H1 (cell line): ENCODE measurements around the gene THAP2. TPM values are rescaled to one million over a fixed set of nuclear protein-coding genes. Genes with fewer than 3 reads are reported as not detected.

Source experiments
- CTCF ChIA-PET: fragments of 300-600 bp; sonication (Branson Sonifier 250); formaldehyde crosslinking; loops from one replicate; lab custom pipeline; 2021; ENCODE audit not compliant: partially characterized antibody; lab: Charles Lee
- POLR2A ChIA-PET: fragments of 300-600 bp; sonication (Branson Sonifier 250); formaldehyde crosslinking; loops from one replicate; lab custom pipeline; 2021; ENCODE audit warnings: inconsistent platforms; ENCODE audit not compliant: partially characterized antibody; lab: Charles Lee
- DNase-seq, 2 experiments: peaks; one replicate each; pipeline versions ENCODE4 v3.0.0 to v3.0.0-alpha.2; 2010 to 2022; ENCODE audit warnings: low spot score in 2 of 2, low read depth in 1 of 2, mixed read lengths in 1 of 2
- FAIRE-seq: peaks from 2 replicates; lab custom pipeline; 2011; peaks lifted over from hg19 to GRCh38; lab: Jason Lieb, UNC
- H2AFZ ChIP-seq: 2 replicates; pipeline ENCODE4 v1.8.1; 2012; ENCODE audit warnings: low read length, inconsistent platforms
- H2AK5ac ChIP-seq: 2 replicates; pipeline ENCODE4 v1.6.1; 2013; ENCODE audit warnings: low read depth, low read length
- H2BK120ac ChIP-seq: replicated peaks from 2 replicates; pipeline ENCODE3; 2013; ENCODE audit warnings: low read depth, low read length, inconsistent platforms
- H2BK12ac ChIP-seq: 2 replicates; pipeline ENCODE4 v1.6.1; 2013; ENCODE audit warnings: low read depth, low read length
- H2BK15ac ChIP-seq: 2 replicates; pipeline ENCODE4 v1.6.1; 2013; ENCODE audit warnings: low read length
- H2BK20ac ChIP-seq: 2 replicates; pipeline ENCODE4 v1.6.1; 2013; ENCODE audit warnings: low read length
- H2BK5ac ChIP-seq: 2 replicates; pipeline ENCODE4 v1.6.1; 2013; ENCODE audit warnings: low read depth, low read length
- H3K14ac ChIP-seq: 2 replicates; pipeline ENCODE4 v1.6.1; 2013; ENCODE audit warnings: inconsistent platforms; ENCODE audit not compliant: insufficient read length
- H3K18ac ChIP-seq: 2 replicates; pipeline ENCODE4 v1.6.1; 2013; ENCODE audit warnings: low read length; ENCODE audit errors: extremely low read depth
- H3K23ac ChIP-seq: 2 replicates; pipeline ENCODE4 v1.6.1; 2013; ENCODE audit warnings: inconsistent platforms; ENCODE audit not compliant: insufficient read length
- H3K23me2 ChIP-seq: 2 replicates; pipeline ENCODE4 v1.6.1; 2013; ENCODE audit warnings: low read depth, low read length
- H3K27ac ChIP-seq: 2 replicates; pipeline ENCODE4 v1.6.1; 2011; ENCODE audit warnings: low read depth, low read length, inconsistent platforms
- H3K27me3 ChIP-seq, 4 experiments: replicated peaks in 1 of 4; 1 replicate in 1 of 4; 2 replicates in 3 of 4; pipeline versions ENCODE4 v1.6.1 to v1.8.1; 2011 to 2013; ENCODE audit warnings: low read length in 3 of 4, mild to moderate bottlenecking in 3 of 4, inconsistent platforms in 2 of 4, mixed read lengths in 2 of 4, moderate library complexity in 1 of 4; ENCODE audit not compliant: control insufficient read depth in 3 of 4, insufficient read depth in 3 of 4; ENCODE audit errors: extremely low read depth in 1 of 4
- H3K36me3 ChIP-seq, 4 experiments: 2 replicates each; pipeline versions ENCODE4 v1.6.1 to v1.8.1; 2011 to 2013; ENCODE audit warnings: mild to moderate bottlenecking in 4 of 4, low read length in 3 of 4, moderate library complexity in 2 of 4, control low read depth in 1 of 4, inconsistent platforms in 1 of 4; ENCODE audit not compliant: insufficient read depth in 4 of 4, control insufficient read depth in 2 of 4
- H3K4ac ChIP-seq: replicated peaks from 2 replicates; pipeline ENCODE3; 2013; ENCODE audit warnings: low read length, low read depth, mixed read lengths, inconsistent platforms; ENCODE audit not compliant: insufficient read length
- H3K4me1 ChIP-seq, 4 experiments: replicated peaks in 1 of 4; 1 replicate in 1 of 4; 2 replicates in 3 of 4; pipeline versions ENCODE4 v1.6.1 to v1.8.1; 2011 to 2013; ENCODE audit warnings: low read length in 3 of 4, inconsistent platforms in 2 of 4, mixed read lengths in 1 of 4; ENCODE audit not compliant: insufficient read depth in 4 of 4, control insufficient read depth in 3 of 4
- H3K4me2 ChIP-seq, 2 experiments: 2 replicates each; pipeline versions ENCODE4 v1.6.1 to v1.8.1; 2011 to 2013; ENCODE audit warnings: low read depth in 2 of 2, low read length in 2 of 2, control low read depth in 1 of 2, inconsistent platforms in 1 of 2, mild to moderate bottlenecking in 1 of 2; ENCODE audit not compliant: insufficient read depth in 1 of 2
- H3K4me3 ChIP-seq, 4 experiments: fragments of 200-600, 300-600 bp in 1 of 4; sonication (generic), shearing (Covaris generic), sonication (Bioruptor Twin) in 1 of 4; 2 replicates each; pipeline versions ENCODE4 v1.5.1 to v1.8.1; 2011 to 2016; ENCODE audit warnings: low read length in 4 of 4, low read depth in 3 of 4, control low read depth in 2 of 4, inconsistent platforms in 2 of 4, mild to moderate bottlenecking in 2 of 4, mixed read lengths in 1 of 4, moderate library complexity in 1 of 4; ENCODE audit not compliant: insufficient read depth in 2 of 4; ENCODE audit errors: extremely low read depth in 1 of 4
- H3K56ac ChIP-seq: replicated peaks from 2 replicates; pipeline ENCODE3; 2013; ENCODE audit warnings: low read depth, mild to moderate bottlenecking, mixed read lengths, low read length, inconsistent platforms; ENCODE audit not compliant: insufficient read length
- H3K79me1 ChIP-seq: 2 replicates; pipeline ENCODE4 v1.6.1; 2013; ENCODE audit warnings: low read depth, low read length, control low read depth
- H3K79me2 ChIP-seq, 2 experiments: 2 replicates each; pipeline versions ENCODE4 v1.6.1 to v1.8.1; 2012 to 2013; ENCODE audit warnings: low read length in 2 of 2, mild to moderate bottlenecking in 2 of 2, inconsistent platforms in 1 of 2; ENCODE audit not compliant: insufficient read depth in 2 of 2, control insufficient read depth in 1 of 2
- H3K9ac ChIP-seq, 4 experiments: replicated peaks in 1 of 4; 1 replicate in 1 of 4; 2 replicates in 3 of 4; pipeline versions ENCODE4 v1.6.1 to v1.8.1; 2011 to 2013; ENCODE audit warnings: low read depth in 3 of 4, low read length in 3 of 4, control low read depth in 2 of 4, mild to moderate bottlenecking in 2 of 4, moderate library complexity in 2 of 4, inconsistent platforms in 1 of 4; ENCODE audit errors: extremely low read depth in 1 of 4
- H3K9me3 ChIP-seq, 2 experiments: 2 replicates each; pipeline versions ENCODE4 v1.6.1 to v1.8.1; 2012 to 2013; ENCODE audit warnings: mild to moderate bottlenecking in 2 of 2, moderate library complexity in 2 of 2, control low read depth in 1 of 2, inconsistent platforms in 1 of 2, low read depth in 1 of 2, low read length in 1 of 2, mixed read lengths in 1 of 2; ENCODE audit not compliant: insufficient read depth in 2 of 2
- H4K20me1 ChIP-seq, 2 experiments: replicated peaks in 1 of 2; 2 replicates each; pipeline versions ENCODE3 to v1.8.1; 2011 to 2013; ENCODE audit warnings: inconsistent platforms in 2 of 2, low read length in 2 of 2, mild to moderate bottlenecking in 1 of 2; ENCODE audit not compliant: insufficient read depth in 2 of 2, control insufficient read depth in 1 of 2
- H4K5ac ChIP-seq: 2 replicates; pipeline ENCODE4 v1.6.1; 2013; ENCODE audit warnings: low read length, low read depth, mixed read lengths, inconsistent platforms; ENCODE audit not compliant: insufficient read length
- H4K8ac ChIP-seq: 2 replicates; pipeline ENCODE4 v1.8.0; 2013; ENCODE audit warnings: mild to moderate bottlenecking, moderate library complexity, low read length, inconsistent platforms; ENCODE audit not compliant: insufficient read depth; ENCODE audit errors: extremely low read depth
- H4K91ac ChIP-seq: replicated peaks from 2 replicates; pipeline ENCODE3; 2013; ENCODE audit warnings: low read length, mixed read lengths, inconsistent platforms; ENCODE audit not compliant: insufficient read length
- ASH2L ChIP-seq: fragments of 200-600, 300-600 bp; sonication (generic); IDR thresholded peaks from one replicate; pipeline ENCODE4 v1.7.1; 2017; ENCODE audit warnings: low read length
- CHD2 ChIP-seq: IDR thresholded peaks from 2 replicates; pipeline ENCODE4 v1.6.1; 2012; ENCODE audit warnings: low read length, improper control_type of control experiment
- JUND ChIP-seq: IDR thresholded peaks from 2 replicates; pipeline ENCODE4 v1.6.1; 2011; ENCODE audit warnings: mild to moderate bottlenecking, improper control_type of control experiment, low read length
- KDM1A ChIP-seq: fragments of 200-600, 300-600 bp; sonication (generic); IDR thresholded peaks from 2 replicates; pipeline ENCODE4 v1.7.1; 2016; ENCODE audit warnings: mild to moderate bottlenecking, low read length, borderline replicate concordance
- RAD21 ChIP-seq, 2 experiments: IDR thresholded peaks in 1 of 2; conservative IDR thresholded peaks in 1 of 2; 2 replicates each; pipeline ENCODE4 v1.6.1; 2011; ENCODE audit warnings: low read depth in 2 of 2, low read length in 2 of 2, improper control_type of control experiment in 1 of 2, inconsistent platforms in 1 of 2, mild to moderate bottlenecking in 1 of 2, moderate library complexity in 1 of 2
- RNF2 ChIP-seq: fragments of 200-900, 300-1000 bp; sonication (generic); IDR thresholded peaks from 2 replicates; pipeline ENCODE4 v1.7.1; 2016; ENCODE audit warnings: borderline replicate concordance, low read depth, mild to moderate bottlenecking, antibody characterized with exemption, low read length; ENCODE audit not compliant: poor library complexity, severe bottlenecking; ENCODE audit errors: missing control alignments
- RXRA ChIP-seq: IDR thresholded peaks from 2 replicates; pipeline ENCODE4 v1.6.1; 2011; ENCODE audit warnings: low read depth, mild to moderate bottlenecking, low read length, moderate library complexity; ENCODE audit not compliant: insufficient read depth
- SIN3A ChIP-seq, 2 experiments: IDR thresholded peaks in 1 of 2; conservative IDR thresholded peaks in 1 of 2; 2 replicates each; pipeline ENCODE4 v1.6.1; 2011 to 2012; ENCODE audit warnings: low read length in 2 of 2, improper control_type of control experiment in 1 of 2, low read depth in 1 of 2, mild to moderate bottlenecking in 1 of 2
- SIRT6 ChIP-seq: IDR thresholded peaks from one replicate; pipeline ENCODE4 v1.7.1; 2012; ENCODE audit warnings: low read length, inconsistent platforms
- TBP ChIP-seq: IDR thresholded peaks from 2 replicates; pipeline ENCODE4 v1.6.1; 2011; ENCODE audit warnings: low read depth, low read length, improper control_type of control experiment
- TCF12 ChIP-seq: IDR thresholded peaks from 2 replicates; pipeline ENCODE4 v1.6.1; 2011; ENCODE audit warnings: low read depth, mild to moderate bottlenecking, low read length
- WGBS, 2 experiments: shearing (Covaris generic) in 1 of 2; methylation state at CpG; one replicate each; pipeline versions ENCODE4 v1.1.6 to v1.1.7; 2013 to 2015; ENCODE audit warnings: low lambda C conversion rate in 2 of 2, mixed read lengths in 2 of 2, inconsistent platforms in 1 of 2, low coverage in 1 of 2, missing lambda C conversion rate in 1 of 2; ENCODE audit not compliant: insufficient replicate concordance in 2 of 2, insufficient coverage in 1 of 2, insufficient read length in 1 of 2; ENCODE audit errors: extremely low coverage in 1 of 2, missing lambda C conversion rate in 1 of 2; 5-methylcytosine and 5-hydroxymethylcytosine counted together
- polyA plus RNA-seq, 7 experiments: library from polyadenylated mRNA; depleted of rRNA in 3 of 7; stranded (reverse) in 5 of 7; unstranded in 2 of 7; fragments of >200 nt in 5 of 7; fragments of 200-250 nt in 2 of 7; gene quantifications; 1 replicate in 5 of 7; 2 replicates in 1 of 7; 4 replicates in 1 of 7; pipeline versions ENCODE4 v1.2.1 to v1.2.3, GENCODE V29; 2011 to 2013; ENCODE audit warnings: missing spikeins in 2 of 7, mixed read lengths in 2 of 7
- total RNA-seq: library from RNA; stranded (reverse); fragmentation: NEBNext Ultra II Directional; extraction: Animal tissue kit (Norgen Biotek cat#: 25700); gene quantifications from 2 replicates; pipeline ENCODE4 v1.2.1, GENCODE V29; 2021
- TF ChIP-seq, protein P1 (sequence below): IDR thresholded peaks from 2 replicates; pipeline ENCODE4 v1.6.1; 2012; ENCODE audit warnings: inconsistent platforms
- TF ChIP-seq, protein P2 (sequence below): IDR thresholded peaks from 2 replicates; pipeline ENCODE4 v1.6.1; 2012; ENCODE audit warnings: inconsistent platforms

Gene THAP2
- total and polyA plus RNA-seq, 2 of the 8 experiments (the other 6 are each of a cell fraction or from before 2014, with no cell fraction given) = 1.8 to 5.3 TPM

DNA sequence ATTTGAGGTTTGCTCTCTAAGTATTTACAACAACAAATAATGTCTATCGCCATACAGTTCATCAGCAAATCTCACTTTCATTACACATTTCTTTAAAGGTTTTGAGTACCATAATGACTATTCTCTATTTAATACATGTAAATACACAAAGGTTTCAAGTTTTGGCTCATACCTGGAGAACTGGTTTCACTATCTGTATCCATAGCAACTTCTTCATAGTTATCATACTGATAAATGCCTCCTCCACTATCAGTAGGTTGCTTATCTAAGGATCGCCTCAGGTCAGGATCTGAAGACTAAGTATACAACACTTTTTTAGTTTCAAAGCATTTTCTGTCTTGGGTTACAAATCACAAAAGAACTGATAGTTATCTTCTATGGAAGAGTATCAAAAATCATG lies 21.8 kb upstream of the THAP2 start:
- peaks cover 9 to 58% (median 34%) of the 10 kb centered on the region in 4 experiments for H3K36me3 ChIP-seq
- TF ChIP-seq TCF12 (no peak), RXRA (no peak), ASH2L (no peak), RAD21 (IDR thresholded peaks at IDR 0.05 in 1 of 2, conservative IDR thresholded peaks at IDR 0.05 in 1 of 2; ENCODE audit: low read depth in 2 of 2, low read length in 2 of 2) (no peak), RNF2 (no peak), TBP (no peak), CHD2 (no peak), SIRT6 (no peak), KDM1A (no peak), SIN3A (conservative IDR thresholded peaks at IDR 0.05 in 1 of 2, IDR thresholded peaks at IDR 0.05 in 1 of 2; ENCODE audit: low read depth in 1 of 2, low read length in 2 of 2) (no peak), JUND (no peak)
- TF ChIP-seq, protein P1, sequence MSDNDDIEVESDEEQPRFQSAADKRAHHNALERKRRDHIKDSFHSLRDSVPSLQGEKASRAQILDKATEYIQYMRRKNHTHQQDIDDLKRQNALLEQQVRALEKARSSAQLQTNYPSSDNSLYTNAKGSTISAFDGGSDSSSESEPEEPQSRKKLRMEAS = no peak
- TF ChIP-seq, protein P2, sequence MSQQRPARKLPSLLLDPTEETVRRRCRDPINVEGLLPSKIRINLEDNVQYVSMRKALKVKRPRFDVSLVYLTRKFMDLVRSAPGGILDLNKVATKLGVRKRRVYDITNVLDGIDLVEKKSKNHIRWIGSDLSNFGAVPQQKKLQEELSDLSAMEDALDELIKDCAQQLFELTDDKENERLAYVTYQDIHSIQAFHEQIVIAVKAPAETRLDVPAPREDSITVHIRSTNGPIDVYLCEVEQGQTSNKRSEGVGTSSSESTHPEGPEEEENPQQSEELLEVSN = no peak
- no peak overlapping the region for H2BK120ac ChIP-seq
- H2AFZ ChIP-seq = no peak overlapping the region
- no peak overlapping the region for H3K9ac ChIP-seq
- no peak overlapping the region for H2BK15ac ChIP-seq
- H3K56ac ChIP-seq = no peak overlapping the region
- ChIA-PET CTCF (interaction anchor here (1.1 to 2.3 kb wide), 2 partner anchors 104 to 392 kb away, joined by 3 to 11 read pairs; no protein-coding TSS in a partner anchor), POLR2A (no interaction called here)
- no peak overlapping the region for H2BK5ac ChIP-seq
- H4K8ac ChIP-seq = no peak overlapping the region
- no peak overlapping the region for H3K18ac ChIP-seq
- no peaks in the 10 kb centered on the region for H3K4me1 ChIP-seq
- H3K14ac ChIP-seq = no peak overlapping the region
- no peak overlapping the region for H2BK20ac ChIP-seq
- H3K27ac ChIP-seq = no peak overlapping the region
- no peaks in the 10 kb centered on the region for H3K9me3 ChIP-seq
- H4K91ac ChIP-seq = no peak overlapping the region
- H3K23ac ChIP-seq = no peak overlapping the region
- FAIRE-seq (no peak), DNase-seq (no peak)
- H2AK5ac ChIP-seq = no peak overlapping the region
- H3K23me2 ChIP-seq = no peaks in the 10 kb centered on the region
- no peak overlapping the region for H3K4me2 ChIP-seq
- H3K79me1 ChIP-seq = no peaks in the 10 kb centered on the region
- no peaks in the 10 kb centered on the region for H3K27me3 ChIP-seq
- H3K79me2 ChIP-seq = no peaks in the 10 kb centered on the region
- H2BK12ac ChIP-seq = no peak overlapping the region
- WGBS, 2 experiments = 87% methylated on average over 2 of the region's 2 CpGs; no CpG with 5 or more reads in 1 of the 2 experiments
- H4K5ac ChIP-seq = no peak overlapping the region
- H3K4me3 ChIP-seq = no peak overlapping the region
- H3K4ac ChIP-seq = no peak overlapping the region
- peaks cover 0 to 3% of the 10 kb centered on the region in 2 experiments for H4K20me1 ChIP-seq
